ENCODE measurements around the gene PCSK2.

The PCSK2 gene

GRCh38 chr20:17490501-17490900 is 263.7 kb downstream of the PCSK2 start:
- TF ChIP-seq CTCF (conservative IDR thresholded peaks at IDR 0.05) (no peak), ZFX (IDR thresholded peaks at IDR 0.05) (no peak)
- no peak overlapping the region for H3K27ac ChIP-seq

- no peak overlapping the region for H3K27ac ChIP-seq
- TF ChIP-seq ZFX (IDR thresholded peaks at IDR 0.05) (no peak), CTCF (conservative IDR thresholded peaks at IDR 0.05) (no peak)
These were observed 264.2 kb downstream of the PCSK2 start for GRCh38 chr20:17491041-17491440.

- H3K27ac ChIP-seq: no peak overlapping the region
- no peak for TF ChIP-seq ZFX (IDR thresholded peaks at IDR 0.05)
- no peak for TF ChIP-seq CTCF (conservative IDR thresholded peaks at IDR 0.05)
These were observed 264.6 kb downstream of the PCSK2 start for GRCh38 chr20:17491488-17491887.

GRCh38 chr20:17493173-17493572 is 266.3 kb downstream of the PCSK2 start:
- no peak overlapping the region for H3K27ac ChIP-seq
- no peak for TF ChIP-seq CTCF (conservative IDR thresholded peaks at IDR 0.05)
- no peak for TF ChIP-seq ZFX (IDR thresholded peaks at IDR 0.05)

- H3K27ac ChIP-seq: no peak overlapping the region
- no peak for TF ChIP-seq CTCF (conservative IDR thresholded peaks at IDR 0.05)
- no peak for TF ChIP-seq ZFX (IDR thresholded peaks at IDR 0.05)
These were observed 267.4 kb downstream of the PCSK2 start for GRCh38 chr20:17494201-17494600.

GRCh38 chr20:17495826-17496225 is 269.0 kb downstream of the PCSK2 start:
- TF ChIP-seq ZFX (IDR thresholded peaks at IDR 0.05) (no peak), CTCF (conservative IDR thresholded peaks at IDR 0.05) (no peak)
- H3K27ac ChIP-seq: no peak overlapping the region

- TF ChIP-seq ZFX (IDR thresholded peaks at IDR 0.05) (no peak), CTCF (conservative IDR thresholded peaks at IDR 0.05) (no peak)
- H3K27ac ChIP-seq: no peak overlapping the region
These were observed 271.2 kb downstream of the PCSK2 start for GRCh38 chr20:17497821-17498580.
